Parathyroid adenoma (tissue), 2 donors: ENCODE data around the gene EVA1C.
"Not testable (repeated sequence)": the region's sequence is repeated elsewhere in the genome, so short reads cannot be mapped to it uniquely, and the experiment has no call there.

ENCODE experiments used
- H2AFZ ChIP-seq: fragments of 300-600 bp; sonication (generic); one replicate; pipeline ENCODE4 v1.7.0; 2017; ENCODE audit warnings: antibody characterized with exemption, mild to moderate bottlenecking
- H3K27ac ChIP-seq: fragments of 300-600 bp; sonication (generic); one replicate; pipeline ENCODE4 v1.7.0; 2017
- H3K27me3 ChIP-seq: fragments of 300-600 bp; sonication (generic); one replicate; pipeline ENCODE4 v1.7.0; 2017; ENCODE audit warnings: low read length; ENCODE audit not compliant: control insufficient read depth, insufficient read depth
- H3K36me3 ChIP-seq: fragments of 300-600 bp; sonication (generic); one replicate; pipeline ENCODE4 v1.7.0; 2017; ENCODE audit warnings: low read length; ENCODE audit not compliant: control insufficient read depth, insufficient read depth
- H3K4me1 ChIP-seq: fragments of 300-600 bp; sonication (generic); one replicate; pipeline ENCODE4 v1.7.0; 2017; ENCODE audit warnings: control low read depth
- H3K4me2 ChIP-seq: fragments of 300-600 bp; sonication (generic); one replicate; pipeline ENCODE4 v1.7.0; 2017; ENCODE audit warnings: low read length
- H3K4me3 ChIP-seq: fragments of 300-600 bp; sonication (generic); one replicate; pipeline ENCODE4 v1.7.0; 2017; ENCODE audit warnings: low read depth, low read length
- H3K79me2 ChIP-seq: fragments of 300-600 bp; sonication (generic); one replicate; pipeline ENCODE4 v1.7.0; 2017; ENCODE audit warnings: control low read depth
- H3K9ac ChIP-seq: fragments of 300-600 bp; sonication (generic); one replicate; pipeline ENCODE4 v1.7.0; 2017; ENCODE audit warnings: mild to moderate bottlenecking
- H3K9me3 ChIP-seq: fragments of 300-600 bp; sonication (generic); one replicate; pipeline ENCODE4 v1.7.0; 2017; ENCODE audit warnings: low read length; ENCODE audit not compliant: control insufficient read depth
- TF ChIP-seq, protein P1 (sequence below): fragments of 300-600 bp; sonication (generic); IDR thresholded peaks from one replicate; pipeline ENCODE4 v1.7.0; 2017; ENCODE audit warnings: antibody characterized with exemption, mild to moderate bottlenecking
- donor health status: primary hyperparathyroidism.

Gene EVA1C

DNA sequence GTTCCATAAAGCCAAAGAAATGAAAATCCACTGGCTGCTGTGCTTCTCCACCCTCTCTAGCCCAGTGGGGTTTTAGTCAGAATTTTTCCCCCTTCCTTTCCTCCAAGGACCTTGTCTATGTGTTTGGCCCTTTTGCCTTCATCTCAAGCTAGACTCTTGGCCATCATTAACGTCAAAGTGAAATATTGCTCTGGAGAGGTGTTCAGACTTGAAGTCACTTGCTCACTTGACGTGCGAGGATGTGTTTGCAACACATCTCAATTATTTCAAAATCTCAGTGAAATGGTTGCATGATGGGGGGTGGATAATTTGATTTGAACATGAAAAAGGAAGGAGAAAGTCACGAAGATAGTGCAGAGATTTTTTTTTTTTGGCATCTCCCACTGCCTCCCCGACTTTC is 13.6 kb downstream of the EVA1C start:
- Histone ChIP-seq H2AFZ (no peak overlapping the region), H3K4me2 (no peak overlapping the region), H3K36me3 (no peaks in the 10 kb centered on the region), H3K9ac (no peak overlapping the region), H3K4me3 (no peak overlapping the region), H3K4me1 (no peaks in the 10 kb centered on the region), H3K27ac (no peak overlapping the region), H3K79me2 (peaks cover 3% of the 10 kb centered on the region), H3K9me3 (no peaks in the 10 kb centered on the region), H3K27me3 (no peaks in the 10 kb centered on the region)
- TF ChIP-seq, protein P1, sequence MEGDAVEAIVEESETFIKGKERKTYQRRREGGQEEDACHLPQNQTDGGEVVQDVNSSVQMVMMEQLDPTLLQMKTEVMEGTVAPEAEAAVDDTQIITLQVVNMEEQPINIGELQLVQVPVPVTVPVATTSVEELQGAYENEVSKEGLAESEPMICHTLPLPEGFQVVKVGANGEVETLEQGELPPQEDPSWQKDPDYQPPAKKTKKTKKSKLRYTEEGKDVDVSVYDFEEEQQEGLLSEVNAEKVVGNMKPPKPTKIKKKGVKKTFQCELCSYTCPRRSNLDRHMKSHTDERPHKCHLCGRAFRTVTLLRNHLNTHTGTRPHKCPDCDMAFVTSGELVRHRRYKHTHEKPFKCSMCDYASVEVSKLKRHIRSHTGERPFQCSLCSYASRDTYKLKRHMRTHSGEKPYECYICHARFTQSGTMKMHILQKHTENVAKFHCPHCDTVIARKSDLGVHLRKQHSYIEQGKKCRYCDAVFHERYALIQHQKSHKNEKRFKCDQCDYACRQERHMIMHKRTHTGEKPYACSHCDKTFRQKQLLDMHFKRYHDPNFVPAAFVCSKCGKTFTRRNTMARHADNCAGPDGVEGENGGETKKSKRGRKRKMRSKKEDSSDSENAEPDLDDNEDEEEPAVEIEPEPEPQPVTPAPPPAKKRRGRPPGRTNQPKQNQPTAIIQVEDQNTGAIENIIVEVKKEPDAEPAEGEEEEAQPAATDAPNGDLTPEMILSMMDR: no peak

DNA sequence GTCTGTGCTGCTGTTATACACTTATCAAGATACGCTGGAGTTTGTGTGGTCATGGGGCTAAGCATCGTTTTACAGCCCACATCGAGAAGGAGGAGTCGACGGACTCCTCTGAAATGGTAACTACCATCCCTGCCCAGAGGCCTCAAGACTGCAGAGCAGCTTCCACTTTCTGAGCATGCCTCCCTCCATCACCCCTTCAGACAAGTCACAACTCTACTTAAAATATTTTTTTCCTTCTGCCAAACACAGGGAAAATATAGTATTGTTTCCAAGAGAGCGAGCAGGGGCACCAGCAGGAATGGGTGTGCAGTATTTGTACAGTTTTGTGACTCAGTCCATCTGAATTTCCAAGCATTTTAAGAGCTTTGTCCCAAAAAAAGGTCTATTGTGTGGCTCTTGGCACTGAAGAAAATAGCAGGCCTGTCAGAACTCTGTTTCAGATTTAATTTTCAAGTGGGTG is 14.1 kb downstream of the EVA1C start:
- Histone ChIP-seq H3K9ac (no peak overlapping the region), H3K4me2 (no peak overlapping the region), H3K36me3 (no peaks in the 10 kb centered on the region), H3K27ac (no peak overlapping the region), H3K79me2 (peaks cover 3% of the 10 kb centered on the region), H3K27me3 (no peaks in the 10 kb centered on the region), H3K4me1 (no peaks in the 10 kb centered on the region), H3K4me3 (no peak overlapping the region), H2AFZ (no peak overlapping the region), H3K9me3 (no peaks in the 10 kb centered on the region)
- TF ChIP-seq, protein P1: no peak

DNA sequence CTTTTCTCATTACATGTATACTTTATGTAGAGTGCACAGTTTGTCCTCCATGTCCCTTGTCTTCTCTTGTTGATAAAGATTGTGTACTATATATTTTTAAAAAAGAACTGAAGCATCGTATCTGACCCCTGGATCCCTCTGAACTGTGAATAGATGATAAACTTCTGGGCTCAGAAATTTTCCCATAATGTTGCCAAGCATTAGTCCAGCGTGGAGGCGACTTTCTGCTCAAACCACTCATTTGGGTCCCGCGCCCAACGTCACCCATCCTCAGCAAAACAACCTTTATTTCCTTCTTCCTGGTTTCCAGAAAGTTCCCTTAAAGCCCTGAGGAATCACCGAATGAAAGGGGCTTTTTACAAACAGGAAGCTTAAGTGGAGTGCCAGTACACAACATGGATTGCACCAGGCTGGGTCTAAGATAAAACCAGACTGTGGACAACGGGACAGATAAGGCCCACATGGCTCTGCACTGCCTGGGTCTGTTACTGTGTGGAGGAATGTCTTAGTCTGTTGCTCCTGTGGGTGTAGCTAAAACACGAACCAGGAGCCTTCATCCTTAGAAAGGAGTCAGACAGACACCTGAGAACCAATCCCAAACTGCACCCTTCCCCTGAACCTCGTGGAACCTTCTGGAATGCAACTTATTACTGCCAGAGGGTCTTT is 15.6 kb downstream of the EVA1C start:
- no peaks in the 10 kb centered on the region for H3K36me3 ChIP-seq
- H3K4me3 ChIP-seq: no peak overlapping the region
- no peak overlapping the region for H2AFZ ChIP-seq
- H3K27ac ChIP-seq: no peak overlapping the region
- H3K79me2 ChIP-seq: peaks cover 10% of the 10 kb centered on the region
- TF ChIP-seq, protein P1: no peak
- H3K9me3 ChIP-seq: no peaks in the 10 kb centered on the region
- no peak overlapping the region for H3K4me2 ChIP-seq
- H3K9ac ChIP-seq: no peak overlapping the region
- no peaks in the 10 kb centered on the region for H3K4me1 ChIP-seq
- H3K27me3 ChIP-seq: no peaks in the 10 kb centered on the region

DNA sequence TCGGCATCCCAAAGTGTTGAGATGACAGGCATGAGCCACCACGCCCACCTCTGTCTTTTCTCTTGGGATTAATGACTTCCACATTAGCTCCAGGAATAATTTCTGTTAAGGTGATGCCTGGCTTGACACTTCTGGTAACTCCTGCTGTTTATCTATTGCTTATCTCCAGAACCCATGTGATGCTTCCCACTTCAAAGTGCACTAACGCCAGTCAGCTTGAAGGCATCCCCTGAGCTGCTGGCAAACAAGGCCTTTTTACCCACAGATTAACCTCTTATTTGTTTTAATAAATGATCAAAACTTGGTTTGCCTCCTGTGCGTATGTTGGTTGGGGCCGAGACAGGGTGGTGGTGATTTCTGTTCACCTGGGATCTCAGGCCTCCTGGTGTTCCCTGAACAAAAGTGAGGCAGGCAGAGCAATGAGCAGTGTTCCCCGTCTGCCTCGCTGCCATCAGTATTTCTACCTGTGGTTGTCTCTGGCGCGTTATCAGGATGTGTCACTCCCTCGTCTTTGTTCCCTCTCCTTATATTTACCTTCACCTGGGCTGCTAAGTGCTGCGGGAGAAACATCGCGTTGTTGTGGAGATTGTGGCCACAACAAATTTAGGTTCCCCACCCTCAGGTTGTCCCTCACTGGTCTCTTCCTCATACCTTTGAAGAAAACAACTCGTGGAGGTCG is 20.6 kb downstream of the EVA1C start:
- H3K79me2 ChIP-seq: peaks cover 12% of the 10 kb centered on the region
- H3K4me3 ChIP-seq, H3K9me3 ChIP-seq, H3K4me1 ChIP-seq, H3K27me3 ChIP-seq, H3K27ac ChIP-seq, H3K4me2 ChIP-seq, H2AFZ ChIP-seq, H3K36me3 ChIP-seq, H3K9ac ChIP-seq: not testable (repeated sequence)

DNA sequence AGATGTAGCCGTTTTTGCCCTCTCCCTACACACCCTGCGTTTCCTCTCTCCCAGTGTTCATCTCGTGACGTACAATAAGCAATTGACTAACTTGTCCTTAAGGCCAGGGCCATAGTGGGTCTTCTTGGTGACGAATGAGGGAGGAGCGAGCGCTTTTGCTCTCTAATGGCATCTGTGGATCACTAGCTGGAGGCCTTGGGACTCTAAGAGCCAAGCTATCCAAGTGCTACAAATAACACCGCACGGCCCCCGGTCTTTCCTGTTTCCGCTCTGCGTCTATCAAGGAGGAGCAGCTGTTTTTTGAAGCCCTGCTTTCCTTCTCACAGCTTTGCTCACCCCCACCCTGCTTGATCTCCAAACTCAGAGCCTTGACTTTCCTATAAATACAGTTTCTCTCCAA is 25.2 kb downstream of the EVA1C start:
- TF ChIP-seq, protein P1: no peak
- no peak overlapping the region for H3K4me2 ChIP-seq
- H3K4me1 ChIP-seq: no peaks in the 10 kb centered on the region
- no peaks in the 10 kb centered on the region for H3K36me3 ChIP-seq
- no peak overlapping the region for H2AFZ ChIP-seq
- H3K79me2 ChIP-seq: peaks cover 2% of the 10 kb centered on the region
- no peaks in the 10 kb centered on the region for H3K9me3 ChIP-seq
- no peak overlapping the region for H3K27ac ChIP-seq
- no peak overlapping the region for H3K9ac ChIP-seq
- H3K27me3 ChIP-seq: no peaks in the 10 kb centered on the region
- no peak overlapping the region for H3K4me3 ChIP-seq
